T-helper 17 cell (primary cell): ENCODE measurements around the gene DOCK4. TPM values are rescaled to one million over a fixed set of nuclear protein-coding genes. Genes with fewer than 3 reads are reported as not detected.
"Not testable (repeated sequence)": the region's sequence is repeated elsewhere in the genome, so short reads cannot be mapped to it uniquely, and the experiment has no call there.

ENCODE experiments used
- ATAC-seq: fragments of 150-1000 bp; cut with Tn5 transposase; 2 replicates; pipeline ENCODE4 v1.10.0; 2021; ENCODE audit warnings: mild to moderate bottlenecking, moderate library complexity
- DNase-seq, 3 donors: peaks; one replicate each; pipeline versions ENCODE4 v3.0.0 to v3.0.0-alpha.2; 2020 to 2021
- H3K9me3 ChIP-seq: one replicate; pipeline ENCODE4 v1.7.0; 2013; ENCODE audit warnings: low read length, mild to moderate bottlenecking; ENCODE audit not compliant: control insufficient read depth, poor library complexity, severe bottlenecking
- H3K27ac Mint-ChIP-seq: one replicate; pipeline ENCODE4 v1.8.0; 2022; ENCODE audit warnings: mild to moderate bottlenecking, moderate library complexity, mixed read lengths
- H3K27me3 Mint-ChIP-seq: one replicate; pipeline ENCODE4 v1.8.0; 2022; ENCODE audit warnings: mixed read lengths
- H3K36me3 Mint-ChIP-seq: one replicate; pipeline ENCODE4 v1.8.0; 2022; ENCODE audit warnings: low read depth, mixed read lengths
- H3K4me1 Mint-ChIP-seq: one replicate; pipeline ENCODE4 v1.8.0; 2022; ENCODE audit warnings: mild to moderate bottlenecking, mixed read lengths
- H3K4me3 Mint-ChIP-seq: one replicate; pipeline ENCODE4 v1.8.0; 2022; ENCODE audit warnings: mild to moderate bottlenecking, moderate library complexity, mixed read lengths
- total RNA-seq, 4 donors: library from RNA in 2 of 4; stranded (reverse) in 2 of 4; gene quantifications; one replicate each; pipeline ENCODE4 v1.2.3 and lab custom pipeline; 2022 to 2026

DOCK4 gene
- total RNA-seq, 2 donors from 2014 or later = 0.18 to 0.57 TPM

- Mint-ChIP-seq H3K4me1 (no peaks in the 10 kb centered on the region), H3K36me3 (peaks cover 2% of the 10 kb centered on the region), H3K27ac (no peak overlapping the region), H3K27me3 (peaks cover 6% of the 10 kb centered on the region), H3K4me3 (no peak overlapping the region)
- no peaks in the 10 kb centered on the region for H3K9me3 ChIP-seq
- DNase-seq (no peak), ATAC-seq (no peak)
Measured at GRCh38 chr7:112138325-112138852, 67.8 kb downstream of the DOCK4 start.

- H3K27ac Mint-ChIP-seq = no peak overlapping the region
- peaks cover 6% of the 10 kb centered on the region for H3K27me3 Mint-ChIP-seq
- DNase-seq (no peak), ATAC-seq (no peak)
- no peaks in the 10 kb centered on the region for H3K9me3 ChIP-seq
- H3K4me3 Mint-ChIP-seq = no peak overlapping the region
- H3K36me3 Mint-ChIP-seq = peaks cover 2% of the 10 kb centered on the region
- no peaks in the 10 kb centered on the region for H3K4me1 Mint-ChIP-seq
Measured at GRCh38 chr7:112137141-112138101, 68.8 kb downstream of the DOCK4 start.

GRCh38 chr7:112136271-112137008 lies 69.8 kb downstream of the DOCK4 start:
- Mint-ChIP-seq H3K4me1 (no peaks in the 10 kb centered on the region), H3K27me3 (peaks cover 11% of the 10 kb centered on the region), H3K36me3 (peaks cover 2% of the 10 kb centered on the region), H3K4me3 (no peak overlapping the region), H3K27ac (no peak overlapping the region)
- no peaks in the 10 kb centered on the region for H3K9me3 ChIP-seq
- DNase-seq (no peak), ATAC-seq (no peak)

GRCh38 chr7:112135815-112136214 lies 70.4 kb downstream of the DOCK4 start:
- peaks cover 13% of the 10 kb centered on the region for H3K27me3 Mint-ChIP-seq
- ATAC-seq = no peak
- peaks cover 2% of the 10 kb centered on the region for H3K36me3 Mint-ChIP-seq
- no peak overlapping the region for H3K4me3 Mint-ChIP-seq
- no peak for DNase-seq
- H3K4me1 Mint-ChIP-seq = no peaks in the 10 kb centered on the region
- no peak overlapping the region for H3K27ac Mint-ChIP-seq
- H3K9me3 ChIP-seq = no peaks in the 10 kb centered on the region

GRCh38 chr7:112134039-112134438 lies 72.2 kb downstream of the DOCK4 start:
- H3K27me3 Mint-ChIP-seq = peaks cover 22% of the 10 kb centered on the region
- H3K36me3 Mint-ChIP-seq = no peaks in the 10 kb centered on the region
- H3K4me1 Mint-ChIP-seq = no peaks in the 10 kb centered on the region
- DNase-seq (no peak), ATAC-seq (no peak)
- H3K27ac Mint-ChIP-seq = peak overlapping the region; percentile 70
- H3K9me3 ChIP-seq = no peaks in the 10 kb centered on the region
- no peak overlapping the region for H3K4me3 Mint-ChIP-seq

GRCh38 chr7:112133328-112133727 lies 72.9 kb downstream of the DOCK4 start:
- Mint-ChIP-seq H3K36me3 (no peaks in the 10 kb centered on the region), H3K4me1 (no peaks in the 10 kb centered on the region), H3K27ac (no peak overlapping the region), H3K4me3 (no peak overlapping the region), H3K27me3 (peaks cover 22% of the 10 kb centered on the region)
- no peaks in the 10 kb centered on the region for H3K9me3 ChIP-seq
- DNase-seq (no peak), ATAC-seq (no peak)

GRCh38 chr7:112132051-112132694 lies 74.0 kb downstream of the DOCK4 start:
- H3K27me3 Mint-ChIP-seq = peaks cover 22% of the 10 kb centered on the region
- H3K4me3 Mint-ChIP-seq = no peak overlapping the region
- ATAC-seq (no peak), DNase-seq (no peak)
- H3K27ac Mint-ChIP-seq = no peak overlapping the region
- H3K4me1 Mint-ChIP-seq = no peaks in the 10 kb centered on the region
- no peaks in the 10 kb centered on the region for H3K9me3 ChIP-seq
- H3K36me3 Mint-ChIP-seq = no peaks in the 10 kb centered on the region

- no peaks in the 10 kb centered on the region for H3K9me3 ChIP-seq
- no peaks in the 10 kb centered on the region for H3K4me1 Mint-ChIP-seq
- no peaks in the 10 kb centered on the region for H3K36me3 Mint-ChIP-seq
- ATAC-seq = no peak
- H3K4me3 Mint-ChIP-seq = no peak overlapping the region
- no peak for DNase-seq
- no peak overlapping the region for H3K27ac Mint-ChIP-seq
- H3K27me3 Mint-ChIP-seq = peaks cover 22% of the 10 kb centered on the region
Measured at GRCh38 chr7:112130729-112131410, 75.3 kb downstream of the DOCK4 start.

- no peaks in the 10 kb centered on the region for H3K9me3 ChIP-seq
- Mint-ChIP-seq H3K4me3 (no peak overlapping the region), H3K27ac (no peak overlapping the region), H3K4me1 (no peaks in the 10 kb centered on the region), H3K36me3 (no peaks in the 10 kb centered on the region), H3K27me3 (peaks cover 22% of the 10 kb centered on the region)
- ATAC-seq (no peak), DNase-seq (no peak)
Measured at GRCh38 chr7:112129655-112130323, 76.4 kb downstream of the DOCK4 start.

- H3K27me3 Mint-ChIP-seq = peaks cover 22% of the 10 kb centered on the region
- H3K27ac Mint-ChIP-seq, H3K4me3 Mint-ChIP-seq, DNase-seq, H3K4me1 Mint-ChIP-seq, H3K9me3 ChIP-seq, ATAC-seq, H3K36me3 Mint-ChIP-seq: not testable (repeated sequence)
Measured at GRCh38 chr7:112128461-112129425, 77.5 kb downstream of the DOCK4 start.

- not testable (repeated sequence) for ATAC-seq, H3K27ac Mint-ChIP-seq, DNase-seq, H3K9me3 ChIP-seq, H3K4me1 Mint-ChIP-seq, H3K4me3 Mint-ChIP-seq, H3K36me3 Mint-ChIP-seq
- peaks cover 23% of the 10 kb centered on the region for H3K27me3 Mint-ChIP-seq
Measured at GRCh38 chr7:112128041-112128440, 78.2 kb downstream of the DOCK4 start.
